ENCODE measurements around the gene TCEANC.

GRCh38 chrX:13698432-13698831 lies 45.5 kb downstream of the TCEANC start:
- no peak for TF ChIP-seq POLR2AphosphoS2 (conservative IDR thresholded peaks at IDR 0.05; ENCODE audit: low read length)
- no peak for TF ChIP-seq BCL3 (IDR thresholded peaks at IDR 0.05)
- no peak for TF ChIP-seq KDM1A (IDR thresholded peaks at IDR 0.05; ENCODE audit: low read depth)
- no peak for TF ChIP-seq FOSB (CRISPR knock-in tag; IDR thresholded peaks at IDR 0.05)
- TF ChIP-seq MAX (IDR thresholded peaks at IDR 0.05) = no peak
- TF ChIP-seq CTCF (IDR thresholded peaks at IDR 0.05) = no peak
- TF ChIP-seq HDAC2 (IDR thresholded peaks at IDR 0.05) = no peak
- TF ChIP-seq CEBPB (IDR thresholded peaks at IDR 0.05) = no peak
- TF ChIP-seq POLR2A (IDR thresholded peaks at IDR 0.05; ENCODE audit: low read length) = no peak
- TF ChIP-seq JUN (IDR thresholded peaks at IDR 0.05) = no peak
- TF ChIP-seq ZFP36 (IDR thresholded peaks at IDR 0.05; ENCODE audit: borderline replicate concordance, partially characterized antibody) = no peak
- TF ChIP-seq RAD21 (conservative IDR thresholded peaks at IDR 0.05 in 1 of 2, IDR thresholded peaks at IDR 0.05 in 1 of 2) = no peak
- no peak for TF ChIP-seq MYC (IDR thresholded peaks at IDR 0.05; ENCODE audit: borderline replicate concordance, low read length)

All from A549 (cell line).